HG02840 (cell line): ENCODE results near the gene CCDC28B.
A peak's percentile ranks its signal among the peaks of the same experiment; 100 is the strongest.

ENCODE experiments used
- ATAC-seq: cut with Tn5 transposase; IDR thresholded peaks from one replicate; pipeline ENCODE4 v1.9.1; 2021; ENCODE audit warnings: mild to moderate bottlenecking, moderate library complexity, moderate number of reproducible peaks; ENCODE audit not compliant: unreplicated experiment, low FRiP score

CCDC28B gene

GRCh38 chr1:32249831-32250525 lies 49.6 kb downstream of the CCDC28B start:
- ATAC-seq, result peak; percentile 50

DNA sequence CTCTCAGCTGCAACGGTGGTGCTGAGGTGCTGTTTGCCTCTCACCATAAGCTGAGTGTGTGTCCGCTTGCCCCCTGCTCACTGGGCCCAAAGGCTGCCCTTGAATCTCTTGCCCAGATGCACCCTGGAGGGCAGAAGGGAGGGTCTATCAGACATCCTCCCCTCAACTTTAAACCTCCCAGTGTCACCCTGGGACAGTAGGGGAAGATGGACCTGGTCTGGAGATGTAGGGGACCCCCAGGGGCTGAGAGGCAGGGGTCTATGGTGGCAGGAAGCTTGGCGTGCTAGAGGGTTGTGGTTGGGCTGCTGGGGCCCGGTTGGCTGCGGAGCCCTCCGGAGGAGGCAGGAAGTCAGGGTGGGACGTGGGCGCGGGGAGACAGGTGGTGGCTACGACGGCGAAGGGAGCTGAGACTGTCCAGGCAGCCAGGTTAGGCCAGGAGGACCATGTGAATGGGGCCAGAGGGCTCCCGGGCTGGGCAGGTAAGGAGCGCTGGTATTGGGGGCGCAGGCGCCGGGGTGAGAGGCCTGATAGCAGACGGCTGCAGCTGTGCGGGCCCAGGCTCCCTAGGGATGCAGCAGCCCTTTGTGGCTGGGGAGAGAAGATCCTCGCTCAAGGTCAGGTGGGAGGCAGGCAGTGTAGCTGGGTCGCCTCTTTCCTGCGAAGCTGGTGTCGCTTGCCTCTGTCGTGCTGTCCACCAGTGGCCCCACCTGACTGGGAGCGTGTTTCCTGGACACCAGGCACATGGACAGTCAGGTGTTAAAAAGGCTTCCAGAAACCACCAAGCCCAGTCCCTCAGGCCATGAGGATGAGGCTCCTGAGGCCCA lies 50.7 kb downstream of the CCDC28B start, which contains the start of gene LCK:
TSS of gene LCK (plus strand) at position 373 of the 824 bp plus-strand sequence. CDS start 23,065 bp downstream, outside the sequence.
- no peak for ATAC-seq
